ENCODE results near the gene DYSF.

DNA sequence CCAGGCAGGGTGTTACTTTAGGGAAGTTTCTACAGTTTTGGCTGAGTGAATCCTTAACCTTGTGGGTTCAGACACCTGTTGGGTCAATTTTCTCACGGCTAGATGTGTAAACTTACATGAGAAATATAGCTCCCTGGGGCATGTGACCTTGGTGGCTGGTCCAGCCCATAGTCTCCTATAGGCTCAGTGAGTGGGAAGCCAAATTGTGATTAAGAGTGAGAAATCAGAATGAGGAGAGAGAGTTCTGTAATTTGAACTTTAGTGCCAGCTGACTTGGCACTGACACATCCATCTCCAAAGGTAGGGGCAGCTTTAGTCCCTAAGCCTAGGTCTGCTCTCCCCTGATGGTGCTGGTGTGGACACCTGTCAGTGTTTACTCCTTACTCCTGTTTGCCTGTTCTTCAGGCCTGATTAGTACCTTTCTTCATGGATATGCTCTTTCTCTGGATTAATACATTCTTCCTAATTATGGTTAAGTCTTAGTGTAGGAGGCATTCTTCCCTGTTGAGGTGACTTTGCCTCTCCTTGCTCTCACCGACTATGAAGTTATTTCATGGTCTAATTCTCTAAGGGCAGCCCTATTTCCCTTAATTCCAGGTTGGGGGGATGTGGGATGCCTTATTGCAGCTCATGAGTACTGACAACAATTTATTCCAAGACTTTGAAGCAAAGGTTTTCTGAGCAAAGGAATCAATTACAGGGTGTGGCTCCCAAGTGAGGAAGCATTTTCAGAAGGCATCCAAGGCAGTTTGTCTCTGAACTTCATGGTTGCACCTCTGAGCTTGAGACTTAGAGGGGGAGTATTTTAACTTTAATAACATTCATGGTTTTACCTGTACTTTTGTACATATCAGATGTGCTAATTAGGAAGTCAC is 177.3 kb downstream of the DYSF start:
- TF ChIP-seq, protein P1, sequence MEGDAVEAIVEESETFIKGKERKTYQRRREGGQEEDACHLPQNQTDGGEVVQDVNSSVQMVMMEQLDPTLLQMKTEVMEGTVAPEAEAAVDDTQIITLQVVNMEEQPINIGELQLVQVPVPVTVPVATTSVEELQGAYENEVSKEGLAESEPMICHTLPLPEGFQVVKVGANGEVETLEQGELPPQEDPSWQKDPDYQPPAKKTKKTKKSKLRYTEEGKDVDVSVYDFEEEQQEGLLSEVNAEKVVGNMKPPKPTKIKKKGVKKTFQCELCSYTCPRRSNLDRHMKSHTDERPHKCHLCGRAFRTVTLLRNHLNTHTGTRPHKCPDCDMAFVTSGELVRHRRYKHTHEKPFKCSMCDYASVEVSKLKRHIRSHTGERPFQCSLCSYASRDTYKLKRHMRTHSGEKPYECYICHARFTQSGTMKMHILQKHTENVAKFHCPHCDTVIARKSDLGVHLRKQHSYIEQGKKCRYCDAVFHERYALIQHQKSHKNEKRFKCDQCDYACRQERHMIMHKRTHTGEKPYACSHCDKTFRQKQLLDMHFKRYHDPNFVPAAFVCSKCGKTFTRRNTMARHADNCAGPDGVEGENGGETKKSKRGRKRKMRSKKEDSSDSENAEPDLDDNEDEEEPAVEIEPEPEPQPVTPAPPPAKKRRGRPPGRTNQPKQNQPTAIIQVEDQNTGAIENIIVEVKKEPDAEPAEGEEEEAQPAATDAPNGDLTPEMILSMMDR (IDR thresholded peaks at IDR 0.05), result no peak
- TF ChIP-seq EZH2 (IDR thresholded peaks at IDR 0.05; ENCODE audit: borderline replicate concordance, insufficient read depth, low read depth, low read length, poor library complexity, severe bottlenecking), result no peak

Data from B cell (primary cell).